Prostate gland (tissue), 2 donors: ENCODE measurements around the gene GNB5.

Experiments
- CTCF ChIP-seq, 4 experiments: fragments of 200-600 bp in 2 of 4; fragments of 450-650 bp in 2 of 4; sonication (generic) in 2 of 4; IDR thresholded peaks; 1 replicate in 3 of 4; 2 replicates in 1 of 4; pipeline ENCODE4 v1.5.1; 2016 to 2019; ENCODE audit warnings: antibody characterized with exemption in 4 of 4, mild to moderate bottlenecking in 2 of 4, moderate library complexity in 2 of 4
- POLR2A ChIP-seq: fragments of 450-650 bp; IDR thresholded peaks from one replicate; pipeline ENCODE4 v1.6.1; 2016; ENCODE audit warnings: antibody characterized with exemption, mild to moderate bottlenecking
- POLR2AphosphoS5 ChIP-seq: sonication (generic); formaldehyde crosslinking; IDR thresholded peaks from one replicate; pipeline ENCODE4 v1.6.1; 2017; ENCODE audit warnings: antibody characterized with exemption

- no peak for TF ChIP-seq CTCF (IDR thresholded peaks at IDR 0.05)
- TF ChIP-seq POLR2A, result no peak
- TF ChIP-seq POLR2AphosphoS5, result no peak
Measured at GRCh38 chr15:52113708-52114107, 77.5 kb downstream of the GNB5 start.
